ENCODE results near the gene GDF7.

The GDF7 gene
- 0.31 to 0.54 reads per million in 2 donors for total RNA-seq

DNA sequence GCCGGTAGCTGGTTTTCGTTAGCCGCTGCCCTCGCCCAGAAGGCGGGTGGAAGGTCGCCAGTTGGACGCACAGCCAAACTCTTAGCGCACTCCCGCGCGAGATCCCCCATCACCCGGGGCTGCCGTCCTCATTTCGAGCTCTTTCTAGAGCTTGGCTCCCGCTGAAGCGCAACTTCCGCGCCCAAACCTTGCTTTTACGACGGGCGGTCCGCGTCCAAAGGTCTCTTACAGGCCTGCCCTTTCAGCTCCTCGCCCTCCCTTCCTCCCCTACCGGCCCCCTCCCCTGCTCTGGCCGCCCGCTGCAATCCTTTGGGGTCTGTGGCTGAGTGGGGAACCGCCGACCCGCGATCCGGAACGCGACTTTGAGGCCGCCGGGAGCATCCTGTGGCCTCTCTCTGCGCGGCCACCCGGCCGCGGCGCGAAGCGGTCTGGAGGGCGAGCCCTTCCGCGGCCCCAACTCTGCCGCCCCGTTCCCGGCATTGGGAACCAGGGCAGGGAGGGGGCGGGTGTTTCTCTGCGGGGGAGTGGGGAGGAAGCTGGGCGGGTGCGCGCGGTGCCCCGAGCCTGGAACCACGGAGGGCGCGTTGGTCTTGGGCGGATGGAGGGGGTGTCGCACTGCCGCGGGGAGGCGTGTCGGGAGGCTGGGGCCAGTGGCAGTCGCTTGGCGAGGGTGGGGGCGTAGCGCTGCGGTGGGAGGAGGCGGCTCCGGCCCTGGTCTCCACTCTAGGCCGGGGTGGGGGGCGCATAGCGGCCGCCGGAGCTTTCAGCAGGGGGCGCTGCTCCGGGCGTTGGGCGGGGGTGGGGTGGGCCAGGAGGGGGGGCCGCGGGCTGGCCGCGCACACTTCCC is at the start of gene GDF7:
Gene GDF7 (plus strand): TSS at position 841 of the 847 bp plus-strand sequence. CDS start 96 bp downstream, outside the sequence.
- DNase-seq, result peak in 2 of 5 experiments; percentile 16 to 39

DNA sequence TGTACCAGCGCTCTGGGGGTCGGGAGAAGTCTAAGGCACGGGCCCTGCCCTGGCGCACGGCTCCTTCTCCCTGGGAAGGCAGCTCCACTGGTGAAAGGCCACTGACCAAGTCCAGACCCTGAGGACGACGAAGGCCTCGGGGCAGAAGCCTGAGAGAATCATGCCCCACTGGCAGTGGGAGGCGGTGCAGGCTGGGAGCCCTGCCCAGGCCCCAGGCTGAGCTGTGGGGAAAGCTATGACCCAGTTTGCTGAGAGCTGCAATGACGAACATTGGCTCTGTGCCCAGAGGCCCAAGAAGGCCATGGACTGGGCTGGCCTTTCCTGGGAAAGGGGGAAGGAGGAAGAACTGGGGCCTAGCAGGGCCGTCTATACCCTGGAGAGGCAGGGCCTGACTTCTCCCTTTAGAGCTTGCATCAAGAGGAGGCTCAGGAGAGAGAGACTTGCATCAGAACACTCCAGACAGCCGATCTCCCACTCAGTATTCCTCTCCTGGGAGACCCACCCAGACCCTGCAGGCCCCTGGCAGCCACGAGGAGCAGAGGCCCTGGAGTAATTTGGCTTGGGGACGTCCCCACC is 49.0 kb upstream of the GDF7 start:
- DNase-seq, result no peak

DNA sequence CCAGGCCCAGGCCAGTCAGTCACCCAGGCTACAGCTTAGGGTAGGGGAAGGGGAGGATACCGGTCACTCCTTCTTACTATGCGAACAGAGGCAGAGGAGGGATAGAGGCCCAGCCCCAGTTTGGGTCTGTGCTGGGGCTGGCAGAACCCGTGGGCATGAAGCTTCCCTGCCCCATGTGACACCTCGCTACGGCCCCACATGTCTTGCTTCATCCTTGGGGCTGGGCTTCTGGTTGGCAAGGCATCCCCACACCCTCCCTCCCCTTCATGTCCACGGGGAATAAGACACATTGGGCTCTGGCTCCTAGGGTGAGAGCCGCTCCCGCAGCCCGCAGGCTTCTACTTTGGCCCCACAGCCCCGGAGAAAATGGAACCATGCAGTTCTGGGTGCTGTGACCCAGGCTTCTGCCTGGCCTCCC is 48.5 kb upstream of the GDF7 start:
- no peak for DNase-seq

DNA sequence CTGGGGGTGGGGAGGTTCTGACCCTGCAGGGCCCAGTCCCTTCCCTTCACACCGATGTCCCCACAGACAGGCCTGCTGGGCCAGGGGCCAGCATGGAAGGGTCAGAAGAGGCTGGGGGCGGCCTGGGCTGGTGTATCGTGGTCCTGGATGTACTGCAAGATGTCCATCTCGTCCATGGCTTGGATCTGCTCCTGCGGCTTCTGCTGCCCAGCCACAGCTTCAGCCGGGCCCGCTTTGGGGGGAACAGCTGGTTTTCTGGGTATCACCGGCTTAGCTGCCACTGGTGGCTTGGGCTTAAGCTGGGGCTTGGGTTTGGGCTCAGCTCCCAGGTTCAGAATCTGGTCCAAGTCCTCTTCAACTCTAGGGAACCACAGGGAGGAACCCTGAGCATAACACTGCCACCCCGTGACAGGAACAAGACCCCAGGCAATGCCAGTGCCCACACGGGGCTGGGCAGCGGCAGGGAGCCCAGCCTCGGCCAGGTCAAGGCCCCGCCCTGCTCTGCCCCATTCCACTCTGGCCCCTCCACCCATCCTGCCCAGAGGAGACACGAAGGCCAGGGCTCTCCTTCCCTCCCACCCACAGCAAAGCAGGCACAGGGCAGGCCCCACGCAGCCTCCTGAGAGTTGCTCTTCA is 47.9 kb upstream of the GDF7 start:
- no peak for DNase-seq

DNA sequence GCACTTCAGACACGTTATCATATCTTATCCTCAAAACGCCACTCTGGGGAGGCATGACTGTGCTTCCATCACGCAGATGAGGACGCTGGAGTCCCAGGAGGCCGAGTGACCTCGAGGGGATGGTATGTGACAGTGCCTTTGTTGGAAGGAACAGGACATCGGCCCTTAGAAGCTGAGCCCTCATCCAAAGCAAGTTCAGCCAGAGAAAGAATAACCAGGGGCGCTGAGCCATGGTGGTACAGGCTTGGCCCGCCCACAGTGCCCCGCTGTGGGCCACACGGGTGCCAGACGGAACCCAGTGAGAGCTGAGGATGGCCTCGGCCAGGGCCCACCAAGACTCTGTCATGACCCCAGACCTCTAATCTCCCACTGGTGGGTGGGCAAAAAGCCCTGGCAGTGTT is 47.3 kb upstream of the GDF7 start:
- DNase-seq, result no peak

DNA sequence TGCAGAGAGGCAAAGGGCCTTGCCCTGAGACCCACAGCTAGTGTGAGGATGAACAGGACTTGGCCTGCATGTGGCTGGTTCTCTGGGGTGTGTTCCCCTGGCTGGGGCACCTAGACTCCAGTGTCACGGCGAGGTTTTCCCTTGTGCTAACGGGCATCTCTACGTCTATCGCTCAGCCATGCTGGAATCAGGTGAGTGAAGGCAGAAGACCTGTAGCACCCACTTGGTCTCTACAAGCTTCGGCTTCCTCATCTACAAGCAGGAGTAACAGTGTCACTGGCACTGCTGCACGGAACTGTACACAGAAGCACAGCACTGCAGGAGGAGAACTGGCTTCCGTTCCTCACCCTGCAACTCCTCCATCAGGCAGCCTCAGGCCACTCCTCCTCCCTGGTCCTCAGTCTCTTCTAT is 46.7 kb upstream of the GDF7 start:
- DNase-seq, result no peak

DNA sequence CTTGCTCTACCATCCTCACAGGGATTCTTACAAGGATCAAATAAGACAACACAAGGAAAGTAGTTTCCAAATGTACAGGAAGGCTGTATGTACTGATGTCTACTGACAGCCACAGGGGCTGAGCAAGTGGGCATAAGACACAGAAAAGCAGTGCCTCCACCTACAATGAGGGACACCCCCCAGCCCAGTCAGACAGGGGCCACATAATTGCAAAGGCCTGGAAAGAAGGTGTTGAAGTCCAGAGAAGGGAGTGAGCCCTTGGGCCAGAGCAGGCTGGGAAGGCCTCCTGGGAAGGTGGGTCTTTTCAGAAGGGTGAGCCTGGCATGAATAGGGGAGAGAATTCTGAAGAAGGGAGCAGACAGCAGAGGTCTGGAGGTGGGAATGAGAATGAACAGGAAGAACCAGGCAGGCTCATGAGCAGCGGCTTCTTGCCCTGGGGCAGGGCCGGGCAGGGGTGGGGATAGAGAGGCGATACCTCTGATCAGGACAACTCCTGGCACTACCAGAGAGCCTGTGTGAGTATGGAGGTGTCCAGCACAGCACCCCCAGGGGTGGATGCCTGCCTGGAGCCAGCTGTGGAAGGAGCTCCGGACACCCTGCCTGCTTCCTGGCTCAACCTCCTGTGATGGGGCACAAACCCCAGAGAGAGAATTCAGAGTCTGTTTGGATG is 46.1 kb upstream of the GDF7 start:
- DNase-seq, result no peak

DNA sequence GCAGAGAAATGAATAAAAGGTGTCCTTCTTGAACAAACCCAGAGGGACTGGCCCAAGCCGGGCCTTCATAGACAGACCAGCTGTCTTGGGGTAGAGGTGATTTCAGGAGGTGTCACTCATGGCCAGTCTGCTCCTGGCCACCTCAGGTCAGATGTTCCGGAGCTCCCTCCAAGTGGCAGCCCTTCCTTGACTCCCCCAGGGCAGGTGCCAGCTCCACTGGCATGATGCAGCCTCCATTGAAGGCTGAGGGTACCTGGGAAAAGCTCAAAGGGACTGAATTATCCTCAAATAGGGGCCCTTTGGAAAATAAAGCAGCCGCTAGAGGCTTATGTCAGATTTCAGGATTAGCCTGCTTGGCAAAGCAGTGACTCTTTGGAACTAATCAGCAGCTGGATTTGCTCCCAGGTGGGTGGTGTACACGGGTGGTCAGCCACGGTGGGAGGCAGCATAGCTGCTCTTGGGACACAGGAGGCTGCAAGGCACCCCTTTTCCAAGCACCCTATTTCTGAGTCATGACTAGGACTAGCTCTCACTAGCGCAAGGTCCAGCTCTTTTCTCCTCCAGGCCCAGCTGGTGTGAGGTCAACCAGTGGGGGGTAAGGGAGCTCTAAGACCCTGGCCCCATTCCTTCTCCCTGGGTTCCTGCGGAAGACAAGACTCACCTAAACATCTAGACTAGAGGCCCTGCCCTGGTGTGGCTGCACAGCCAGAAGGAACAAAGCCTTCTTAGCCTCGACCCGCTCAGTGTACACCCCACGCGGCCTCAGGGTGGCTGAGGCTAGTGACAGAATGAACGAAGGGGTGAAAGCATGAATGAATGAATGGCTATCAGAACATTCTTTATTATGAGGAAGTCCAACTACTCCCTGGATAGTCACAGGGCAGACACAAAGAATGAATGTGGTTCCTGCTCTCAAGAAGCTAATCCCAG is 45.3 kb upstream of the GDF7 start:
- DNase-seq, result no peak

DNA sequence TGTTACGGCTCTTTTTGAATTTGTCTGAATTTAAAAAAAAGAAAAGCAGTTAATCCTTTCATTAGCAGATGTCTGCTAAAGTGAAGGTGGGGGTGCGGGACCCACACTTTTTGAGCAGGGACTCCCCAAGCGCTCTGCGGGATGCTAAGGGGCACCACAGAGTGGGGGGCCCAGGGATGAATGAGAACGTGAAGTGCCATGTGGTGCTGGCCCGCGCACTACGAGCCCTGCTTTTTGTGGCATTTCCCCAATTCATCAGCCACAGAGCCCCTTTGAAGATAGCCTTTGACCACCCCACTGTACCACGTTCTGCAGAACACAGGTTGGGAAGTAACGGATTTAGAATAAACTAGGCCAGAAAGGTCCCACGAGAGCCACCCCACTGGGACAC is 44.7 kb upstream of the GDF7 start:
- DNase-seq, result no peak

DNA sequence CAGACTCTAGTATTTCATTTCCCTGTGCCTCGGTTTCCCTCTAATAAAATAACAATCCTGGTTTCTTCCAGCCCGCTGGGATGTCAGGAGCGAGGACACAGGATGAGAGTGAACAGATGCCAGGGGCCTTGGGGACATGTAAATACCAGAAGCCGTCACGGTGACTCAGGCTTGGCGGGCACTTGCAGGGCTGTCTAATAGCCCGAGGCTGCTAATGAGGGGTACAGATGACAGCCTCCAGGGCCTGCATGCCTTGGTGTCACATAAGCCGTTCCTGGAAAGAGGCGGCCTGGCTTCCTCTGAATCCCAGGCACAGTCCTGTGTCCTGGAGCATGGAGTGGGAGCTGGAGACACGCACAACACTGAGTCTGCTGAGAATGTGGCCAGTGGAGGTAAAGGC is 44.2 kb upstream of the GDF7 start:
- DNase-seq, result no peak

DNA sequence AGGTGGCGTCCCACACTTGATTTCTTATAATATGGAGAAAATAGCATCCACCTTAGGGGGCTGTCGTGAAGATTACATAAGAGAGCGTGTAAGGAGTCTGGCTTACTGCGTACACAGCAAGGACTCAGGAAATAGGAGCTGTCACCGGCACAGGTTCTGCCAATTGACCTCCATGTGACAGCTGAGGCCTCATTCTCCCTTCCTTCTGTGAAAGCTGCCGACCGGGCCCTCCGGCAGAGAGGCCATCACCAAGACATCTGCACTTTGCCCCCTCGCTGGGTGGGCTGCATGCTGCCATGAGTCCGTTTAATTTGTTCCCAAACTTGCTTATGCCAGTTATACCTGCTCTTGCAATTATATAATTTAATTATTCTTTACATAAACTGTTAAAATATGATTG is 43.7 kb upstream of the GDF7 start:
- DNase-seq, result no peak

DNA sequence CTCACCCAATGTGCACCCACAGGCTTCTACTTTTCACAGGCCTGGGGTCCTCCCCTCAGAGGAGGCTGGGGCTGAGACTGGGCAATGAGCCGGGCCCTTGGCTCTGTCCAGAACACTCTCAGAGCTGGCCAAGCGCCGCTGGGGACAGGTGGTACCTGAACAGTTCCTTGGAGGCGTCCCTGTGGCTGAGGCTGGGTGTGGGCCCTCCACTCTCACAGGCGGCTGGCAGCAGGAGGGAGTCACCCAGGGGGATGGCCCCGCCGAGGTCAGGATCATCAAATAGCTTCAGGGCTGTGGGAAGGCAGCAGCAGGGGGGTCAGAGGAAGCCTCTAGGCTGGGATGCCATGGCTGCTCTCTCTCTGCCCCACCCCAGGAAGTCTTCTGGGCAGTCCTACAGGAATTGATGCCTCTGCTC is 43.2 kb upstream of the GDF7 start:
- DNase-seq, result no peak

DNA sequence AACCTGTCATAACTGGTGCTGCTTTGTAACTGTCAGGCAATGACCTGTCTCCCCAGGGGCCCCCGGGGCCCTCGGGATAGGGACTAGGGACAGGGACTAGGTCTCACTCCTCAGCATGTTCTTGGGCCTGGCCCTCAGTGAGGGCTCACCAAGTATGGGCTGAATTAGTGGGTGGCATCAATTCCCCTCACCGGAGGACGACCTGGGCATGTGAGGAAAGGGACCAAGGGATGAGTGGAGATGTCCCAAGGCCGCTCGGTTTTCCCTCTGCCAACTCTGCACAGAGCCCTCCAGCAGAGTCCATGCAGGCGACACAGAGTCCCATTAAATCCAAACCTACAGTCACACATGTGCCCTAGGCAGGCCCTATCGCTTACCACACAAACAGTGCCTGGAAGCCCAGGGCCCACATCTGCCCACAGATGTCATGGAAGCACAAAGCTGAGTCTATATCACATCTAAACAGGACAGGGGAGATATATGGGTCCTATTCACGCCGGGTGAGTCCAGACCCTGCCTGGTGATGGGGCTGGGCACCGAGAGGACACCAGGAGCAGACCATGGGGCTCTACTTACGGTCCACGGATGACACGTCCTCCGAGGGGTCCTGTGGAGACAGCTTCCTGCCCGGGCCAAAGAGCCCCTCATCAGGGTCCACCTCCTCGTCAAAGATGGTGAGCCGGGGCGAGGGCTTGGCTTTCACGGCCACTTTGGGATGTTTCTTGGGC is 42.6 kb upstream of the GDF7 start:
- DNase-seq, result no peak

DNA sequence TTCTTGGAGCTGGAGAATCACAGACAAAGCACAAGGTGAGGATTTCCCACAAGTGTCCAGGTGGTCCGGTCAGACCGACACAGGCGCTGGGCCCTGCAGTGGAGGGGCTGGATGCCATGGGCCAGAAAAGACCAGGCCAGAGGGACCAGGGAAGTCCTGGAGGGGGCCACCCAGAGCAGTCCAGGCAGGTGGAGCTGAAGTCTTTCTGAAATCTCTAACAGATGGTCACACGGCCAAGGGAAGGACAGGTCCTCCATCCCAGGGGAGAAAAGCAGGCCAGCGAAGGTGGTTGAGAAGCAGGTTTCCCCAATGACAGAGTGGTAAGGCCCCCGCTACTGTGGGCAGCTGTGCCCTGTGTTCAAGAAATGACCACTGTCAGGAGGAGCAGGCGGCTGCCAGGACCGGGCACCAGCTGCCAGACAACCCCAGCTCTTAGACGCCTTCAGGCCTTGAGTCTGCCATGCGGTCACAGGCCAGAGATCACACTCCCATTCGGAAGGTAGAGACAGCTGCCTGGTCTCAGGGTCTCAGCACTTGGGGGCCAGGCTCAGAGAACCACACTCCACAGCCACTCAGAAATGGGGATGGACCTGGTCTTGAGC is 42.0 kb upstream of the GDF7 start:
- no peak for DNase-seq

DNA sequence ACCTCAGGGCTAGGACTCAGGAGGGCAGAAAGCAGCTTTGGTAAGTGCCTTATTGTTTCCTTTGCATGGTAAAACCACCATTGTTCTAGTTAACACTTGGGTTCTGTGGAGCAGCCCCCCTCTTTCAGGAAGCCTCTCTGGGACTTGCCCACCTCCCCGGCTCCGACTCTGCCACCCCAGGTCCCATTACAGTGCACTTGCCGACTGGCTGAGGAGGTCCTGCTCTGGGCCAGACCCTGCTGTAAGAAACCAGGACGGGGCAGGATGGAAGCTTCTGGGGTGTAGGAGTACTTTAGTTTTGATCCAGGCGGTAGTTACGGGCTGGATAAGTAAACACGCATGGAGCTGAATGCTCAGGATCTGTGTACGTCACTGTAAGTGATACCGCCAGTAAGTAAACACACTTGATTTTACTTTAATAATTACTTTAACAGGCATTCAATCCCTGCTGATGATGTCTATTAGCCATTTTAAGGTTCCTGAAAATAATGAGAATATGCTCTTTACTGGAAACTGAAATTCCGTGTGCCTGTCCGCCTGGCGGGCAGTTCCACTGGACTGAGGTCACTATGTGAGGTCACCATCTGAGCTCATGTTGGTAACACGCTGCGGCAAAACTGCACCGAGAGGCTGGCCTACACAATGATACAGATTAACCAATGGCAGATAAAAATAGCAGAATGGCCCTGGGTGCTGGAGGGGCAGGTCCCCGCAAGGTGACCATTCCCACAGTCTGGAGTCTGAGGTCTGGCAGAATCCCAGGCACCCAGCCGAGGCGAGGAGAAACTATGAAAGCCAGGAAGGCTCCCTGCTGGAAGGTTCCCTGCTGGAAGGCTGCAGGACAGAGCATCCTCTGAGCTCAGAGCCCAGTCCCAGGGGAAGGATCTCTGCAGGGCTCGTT is 41.2 kb upstream of the GDF7 start:
- DNase-seq, result no peak

DNA sequence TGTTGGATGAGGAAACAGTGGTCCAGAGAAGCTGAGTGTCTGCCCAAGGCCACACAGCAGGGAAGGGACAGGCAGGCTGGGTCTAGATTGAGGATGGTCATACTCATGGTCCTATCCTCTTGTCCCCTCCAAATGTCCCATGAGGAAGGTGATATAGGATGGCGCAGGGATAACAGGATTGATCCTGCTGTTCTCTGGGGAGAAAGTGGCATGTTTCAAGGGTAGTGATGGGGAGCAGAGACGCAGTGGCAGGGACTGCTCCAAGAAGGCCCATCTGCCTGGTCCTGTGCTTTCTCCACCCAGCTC is 40.6 kb upstream of the GDF7 start:
- DNase-seq, result no peak

DNA sequence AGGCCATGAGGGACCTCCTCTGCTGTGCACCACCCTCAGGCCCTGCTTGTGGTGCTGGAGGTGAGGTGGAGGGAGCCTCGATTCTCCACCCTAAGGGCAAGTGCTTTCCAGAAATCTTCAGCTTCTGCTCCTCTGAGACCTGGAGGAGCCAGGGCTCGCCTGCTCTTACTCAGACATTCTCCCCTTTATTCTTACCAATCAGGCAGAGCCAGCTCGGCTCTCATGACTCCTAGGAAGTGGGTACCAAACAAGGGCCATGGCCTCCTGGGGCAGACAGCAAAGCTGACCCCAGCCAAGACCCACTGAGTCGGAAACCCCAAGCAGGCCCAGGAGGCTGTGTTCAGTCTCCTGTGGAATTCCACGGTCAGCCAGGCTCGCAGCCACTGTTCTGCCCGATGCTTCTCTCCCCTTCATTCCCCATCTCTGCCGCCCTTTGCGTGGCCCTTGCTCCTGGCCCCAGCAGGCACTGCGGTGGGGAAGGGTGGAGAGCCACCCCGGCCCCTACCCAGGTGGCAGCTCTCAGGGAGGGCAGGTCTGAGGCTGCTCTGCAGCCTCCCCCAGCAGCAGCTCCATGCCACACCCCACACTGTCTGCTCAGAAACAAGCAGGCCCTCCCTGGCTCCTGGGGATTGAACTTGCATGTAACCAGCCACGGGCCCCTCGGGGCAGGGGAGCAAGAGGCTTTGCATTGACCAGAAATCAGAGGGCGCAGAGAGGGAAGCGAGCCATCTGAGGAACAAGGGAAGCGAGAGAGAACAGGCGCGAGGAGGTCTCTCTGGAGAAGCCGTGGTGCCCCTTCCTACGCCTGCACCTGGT is 40.0 kb upstream of the GDF7 start:
- DNase-seq, result no peak

DNA sequence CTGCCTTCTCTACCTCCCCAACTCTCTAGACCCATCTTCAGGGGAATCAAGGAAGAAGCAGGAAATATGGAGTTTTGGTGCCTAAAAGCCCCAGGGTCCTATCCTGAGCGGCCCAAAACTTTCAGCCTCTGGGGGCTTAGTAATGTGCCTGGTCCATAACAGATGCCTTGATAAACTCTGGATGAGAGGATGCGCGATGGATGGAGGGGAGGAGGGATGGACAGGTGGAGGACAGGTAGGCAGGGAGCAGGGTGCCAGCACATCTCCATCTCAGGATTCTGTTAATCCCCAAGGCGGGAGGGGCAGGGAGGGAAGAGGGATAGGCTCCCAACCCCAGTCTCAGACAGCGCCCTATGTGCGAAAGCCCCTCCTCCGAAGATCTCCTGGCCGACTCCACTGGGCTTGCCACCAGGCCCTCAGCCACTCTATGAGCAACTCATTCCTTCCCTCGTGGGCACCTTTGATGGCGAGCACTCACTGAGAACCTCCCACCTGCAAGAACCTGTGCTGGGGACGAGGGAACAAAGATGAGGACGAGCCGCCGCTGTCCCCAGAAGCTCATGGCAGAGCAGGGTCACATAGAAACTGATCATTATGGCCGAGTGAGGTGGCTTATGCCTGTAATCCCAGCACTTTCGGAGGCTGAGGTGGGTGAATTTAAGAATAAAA is 39.1 kb upstream of the GDF7 start:
- no peak for DNase-seq

DNA sequence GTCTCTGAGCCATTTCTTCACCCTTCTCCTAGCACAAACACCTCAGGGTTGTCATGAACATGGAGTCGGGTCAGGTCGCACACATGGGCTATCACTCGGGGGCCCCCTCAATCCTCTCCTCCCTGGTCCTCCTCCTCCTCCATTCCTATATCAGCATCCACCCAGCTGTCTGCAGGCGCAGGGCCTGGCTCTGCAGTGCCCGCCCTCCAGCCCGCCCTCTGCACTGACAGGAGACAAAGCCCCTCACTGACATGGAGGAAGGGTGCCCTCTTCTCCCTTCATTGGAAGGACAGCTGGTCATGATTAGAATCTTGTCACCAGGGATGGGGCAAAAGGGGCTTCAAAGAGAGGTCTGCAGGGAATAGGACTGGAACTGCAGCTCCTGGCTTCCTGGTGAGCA is 37.8 kb upstream of the GDF7 start:
- DNase-seq, result no peak

Data from T-helper 2 cell (primary cell).